Measurements from ENCODE around the gene PALB2. TPM values are rescaled to one million over a fixed set of nuclear protein-coding genes. Genes with fewer than 3 reads are reported as not detected.

Gene PALB2
- total RNA-seq, 1 experiment from 2014 or later, result 40.3 TPM

GRCh38 chr16:23676924-23677480, 35.9 kb upstream of the PALB2 start:
- Histone ChIP-seq H3K23me2 (ENCODE audit: insufficient read length, low read depth, low read length, poor library complexity, severe bottlenecking) (peaks cover 12% of the 10 kb centered on the region), H2BK15ac (ENCODE audit: low read depth, low read length) (no peak overlapping the region), H3K9ac (ENCODE audit: extremely low read depth, insufficient read length, low read length) (no peak overlapping the region), H4K8ac (replicated peaks; ENCODE audit: insufficient read length, low read depth, low read length) (no peak overlapping the region), H4K91ac (ENCODE audit: insufficient read length, low read depth, low read length) (no peak overlapping the region), H3K56ac (ENCODE audit: insufficient read length, low read depth, low read length) (no peak overlapping the region), H3K27me3 (ENCODE audit: insufficient read depth, low read length) (no peaks in the 10 kb centered on the region), H2BK120ac (ENCODE audit: low read depth, low read length, poor library complexity, severe bottlenecking) (no peak overlapping the region), H3K4me2 (ENCODE audit: insufficient read depth, insufficient read length, low read length) (no peak overlapping the region), H3K23ac (ENCODE audit: insufficient read length, low read depth, low read length) (no peak overlapping the region), H2BK20ac (ENCODE audit: low read depth, low read length, poor library complexity, severe bottlenecking) (no peak overlapping the region), H2BK5ac (ENCODE audit: insufficient read length, low read length) (no peak overlapping the region), H2BK12ac (ENCODE audit: insufficient read length, low read depth, low read length) (no peak overlapping the region), H3K27ac (ENCODE audit: insufficient read length, low read depth, low read length) (no peak overlapping the region), H3K18ac (ENCODE audit: insufficient read length, low read depth, low read length) (no peak overlapping the region), H3K79me1 (ENCODE audit: insufficient read depth, low read depth, low read length, poor library complexity, severe bottlenecking) (peaks cover 18% of the 10 kb centered on the region), H3K79me2 (ENCODE audit: insufficient read depth, low read length) (peaks cover 23% of the 10 kb centered on the region; the same call in 1 of the 2 replicates), H3K9me3 (ENCODE audit: control insufficient read depth, low read depth, low read length) (no peaks in the 10 kb centered on the region), H3T11ph (ENCODE audit: low read length) (no peak overlapping the region), H3K4me1 (ENCODE audit: insufficient read depth, low read length) (no peaks in the 10 kb centered on the region; the same call in 1 of the 2 replicates), H4K20me1 (ENCODE audit: control insufficient read depth, insufficient read depth, insufficient read length) (no peaks in the 10 kb centered on the region), H4K5ac (ENCODE audit: insufficient read length, low read depth, low read length) (no peak overlapping the region), H2AK5ac (ENCODE audit: insufficient read length, low read length) (no peak overlapping the region), H2AFZ (ENCODE audit: low read length) (no peak overlapping the region), H3K14ac (ENCODE audit: insufficient read depth, low read length) (no peak overlapping the region), H3K4ac (ENCODE audit: low read depth, low read length) (no peak overlapping the region)
- Mint-ChIP-seq H3K4me1 (peaks cover 18 to 24% of the 10 kb centered on the region in 2 experiments), H3K27ac (peak overlapping the region in 1 of 3 experiments; percentile 76; a peak in 1 of 7 replicates), H3K27me3 (ENCODE audit: low read depth) (no peaks in the 10 kb centered on the region; the same call in 1 of the 2 replicates), H3K9me3 (no peaks in the 10 kb centered on the region), H3K36me3 (ENCODE audit: insufficient read depth in 1 of 3, low read depth in 3 of 3) (peaks cover 19 to 47% (median 27%) of the 10 kb centered on the region in 3 experiments; a peak in 6 of 7 replicates), H3K4me3 (peak overlapping the region in 1 of 2 experiments; percentile 100; a peak in 2 of 5 replicates)
- no CpG with 5 or more reads among the region's 2 CpGs for WGBS (ENCODE audit: extremely low coverage, insufficient read length, low lambda C conversion rate)
- no peak for TF ChIP-seq CTCF (conservative IDR thresholded peaks at IDR 0.05)
- no peak for DNase-seq
